Hypothalamus (tissue), 51 donors: ENCODE data around the gene ZNF134.

ENCODE experiments used
- DNase-seq, 51 donors: peaks; one replicate each; lab custom pipeline; 2025; lab: John Stamatoyannopoulos, UW

ZNF134 gene

DNA sequence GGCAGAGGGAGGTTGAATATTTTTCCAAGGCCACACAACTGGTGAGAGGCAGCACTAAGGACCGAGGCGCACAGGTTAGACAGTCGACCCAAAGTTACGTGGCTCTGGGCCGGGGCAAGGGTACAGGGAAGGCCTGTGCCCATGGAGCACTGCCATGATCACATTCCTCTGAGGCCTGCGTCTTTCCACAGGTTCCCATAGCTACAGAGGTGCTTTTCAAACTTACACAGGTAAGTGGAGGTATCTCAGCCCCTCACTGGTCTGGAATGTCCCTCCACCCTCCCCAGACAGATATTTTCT is 19.7 kb downstream of the ZNF134 start:
- DNase-seq, result no peak

DNA sequence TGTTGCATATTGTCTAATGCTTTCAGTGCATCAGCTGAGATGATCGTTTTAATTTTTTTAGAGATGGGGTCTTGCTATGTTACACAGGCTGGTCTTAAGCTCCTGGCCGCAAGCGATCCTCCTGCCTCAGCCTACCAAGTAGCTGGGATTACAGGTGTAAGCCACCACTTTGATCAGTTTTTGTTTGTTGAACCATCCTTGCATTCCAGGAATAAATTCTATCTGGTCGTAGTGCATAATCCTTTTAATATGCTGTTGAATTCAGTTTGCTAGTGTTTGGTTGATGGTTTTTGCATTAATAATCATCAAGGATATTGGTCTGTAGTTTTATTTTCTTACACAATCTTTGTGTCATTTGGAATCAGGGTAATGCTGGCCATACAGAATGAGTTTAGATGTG is 23.3 kb downstream of the ZNF134 start:
- DNase-seq, result no peak

DNA sequence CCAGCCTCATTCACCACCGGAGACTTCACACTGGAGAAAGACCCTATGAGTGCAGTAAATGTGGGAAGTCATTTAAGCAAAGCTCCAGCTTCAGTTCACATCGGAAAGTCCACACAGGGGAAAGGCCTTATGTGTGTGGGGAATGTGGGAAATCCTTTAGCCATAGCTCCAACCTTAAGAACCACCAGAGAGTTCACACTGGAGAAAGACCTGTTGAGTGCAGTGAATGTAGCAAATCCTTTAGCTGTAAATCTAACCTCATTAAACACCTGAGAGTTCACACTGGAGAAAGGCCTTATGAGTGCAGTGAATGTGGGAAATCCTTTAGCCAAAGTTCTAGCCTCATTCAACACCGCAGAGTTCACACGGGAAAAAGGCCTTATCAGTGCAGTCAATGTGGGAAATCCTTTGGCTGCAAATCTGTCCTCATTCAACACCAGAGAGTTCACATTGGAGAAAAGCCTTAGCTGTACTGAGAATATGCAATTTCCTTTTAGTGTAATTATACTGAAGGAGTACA is 27.7 kb downstream of the ZNF134 start:
- no peak for DNase-seq

DNA sequence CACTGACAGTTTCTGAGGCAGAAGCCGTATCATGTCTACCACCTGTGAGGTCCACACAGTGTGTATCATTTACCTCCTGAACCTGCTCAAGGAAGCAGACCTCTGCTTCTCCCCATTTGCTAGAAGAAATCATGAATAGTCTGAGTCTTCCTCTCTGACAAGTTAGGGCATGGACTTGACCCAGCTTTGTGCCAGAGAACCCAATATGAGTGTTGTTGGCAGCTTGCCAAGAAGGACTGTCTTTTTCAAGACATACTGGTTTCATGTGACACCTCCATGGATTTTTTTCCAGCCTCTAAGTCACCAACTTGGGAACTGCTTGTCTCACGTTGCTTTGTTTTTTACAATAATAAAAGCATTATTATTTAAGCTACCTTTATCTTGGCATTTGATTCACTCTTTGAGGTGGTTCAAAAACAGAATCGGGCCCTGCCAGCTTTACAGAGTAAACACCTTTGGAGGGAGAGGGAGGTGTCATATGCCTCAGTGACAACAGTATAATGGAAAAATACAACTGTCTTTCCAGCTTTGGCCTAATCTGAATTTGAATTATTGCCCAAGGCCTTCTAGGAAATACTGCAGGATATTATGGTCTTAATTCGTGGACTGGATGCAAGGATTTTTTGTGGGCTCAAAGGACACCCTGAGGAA is 28.5 kb downstream of the ZNF134 start:
- no peak for DNase-seq

DNA sequence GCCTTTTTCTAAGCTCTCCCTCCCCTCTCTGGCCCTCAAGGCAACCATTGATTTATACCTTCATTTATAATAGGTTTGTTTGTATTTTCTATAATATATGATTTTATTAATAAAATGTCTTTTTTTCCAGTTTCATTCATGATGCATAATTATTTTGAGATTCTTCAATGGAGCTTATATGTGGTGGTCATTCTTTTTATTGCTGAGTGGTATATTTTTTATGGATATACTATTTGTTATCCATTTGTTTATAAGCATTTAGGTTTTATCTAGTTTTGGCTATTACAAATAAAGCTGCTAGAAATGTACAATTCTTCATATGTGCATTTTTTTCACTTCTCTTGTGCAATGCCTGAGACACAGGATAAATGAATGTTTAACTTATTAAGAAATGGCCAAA is 29.7 kb downstream of the ZNF134 start:
- DNase-seq, result no peak

DNA sequence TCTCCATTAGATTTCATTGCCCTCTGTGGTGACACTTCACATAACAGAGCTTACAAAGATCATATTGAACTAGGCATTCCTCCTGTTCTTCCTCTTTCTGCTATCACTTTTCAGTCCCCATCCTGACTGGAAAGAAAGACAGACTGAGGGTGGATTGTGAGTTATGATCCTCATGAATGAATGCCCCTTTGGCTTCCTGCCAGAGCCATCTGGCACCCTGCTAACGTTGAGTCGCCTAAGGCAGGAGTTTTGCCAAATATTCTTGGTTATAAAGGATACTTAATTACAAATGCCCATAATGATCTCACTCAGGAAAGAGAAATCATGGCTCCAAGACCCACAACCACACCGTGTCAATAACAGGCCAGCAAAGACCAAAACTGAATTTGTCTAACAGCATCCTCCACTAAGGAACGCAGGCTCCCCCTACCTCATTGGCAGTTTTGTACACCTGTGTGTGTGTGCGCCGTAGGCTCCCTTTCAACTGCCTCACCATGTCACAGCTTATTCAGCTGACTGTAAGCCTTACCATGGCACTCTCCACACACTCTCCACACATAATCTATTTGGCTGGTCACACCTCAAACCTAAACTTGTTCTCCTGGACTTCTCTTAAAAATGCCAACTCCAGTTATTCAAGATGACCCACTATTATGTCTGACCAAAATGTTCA is 34.4 kb downstream of the ZNF134 start:
- DNase-seq, result peak in 9 of 51 donors; percentile 1 to 26 (median 5)

DNA sequence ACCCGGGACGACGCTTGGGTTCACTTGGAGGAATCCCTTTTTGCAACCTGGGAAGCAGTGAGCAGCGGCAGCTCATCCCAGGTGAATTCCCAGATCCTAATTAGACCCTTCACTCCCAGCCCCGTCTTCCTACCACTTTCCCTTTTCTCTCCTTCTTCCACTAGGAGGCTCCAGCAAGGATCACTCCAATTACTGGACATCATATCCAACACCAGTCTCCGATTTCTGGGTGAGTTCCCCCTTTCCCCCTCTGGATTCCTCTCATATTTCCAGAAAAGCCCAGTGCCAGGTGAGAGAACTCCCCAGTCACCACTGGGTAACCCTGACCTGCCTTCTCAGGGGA is 37.6 kb downstream of the ZNF134 start:
- no peak for DNase-seq

DNA sequence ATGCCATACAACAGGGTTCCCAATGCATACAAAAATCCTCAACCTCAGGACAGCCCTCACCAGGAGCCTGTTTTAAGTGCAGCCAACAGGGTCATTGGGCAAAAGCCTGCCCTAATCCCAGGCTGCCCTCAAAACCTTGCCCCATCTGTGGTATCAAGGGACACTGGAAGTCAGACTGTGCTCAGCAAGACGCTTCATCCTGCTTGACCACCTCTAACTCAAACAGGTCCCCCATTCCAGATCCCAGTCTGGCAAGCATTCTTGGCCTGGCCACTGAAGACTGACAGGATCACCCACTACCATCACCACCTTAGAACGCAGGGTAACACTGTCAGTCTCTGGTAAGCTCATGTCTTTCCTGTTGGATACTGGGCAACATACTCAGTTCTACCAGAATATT is 39.6 kb downstream of the ZNF134 start:
- no peak for DNase-seq

DNA sequence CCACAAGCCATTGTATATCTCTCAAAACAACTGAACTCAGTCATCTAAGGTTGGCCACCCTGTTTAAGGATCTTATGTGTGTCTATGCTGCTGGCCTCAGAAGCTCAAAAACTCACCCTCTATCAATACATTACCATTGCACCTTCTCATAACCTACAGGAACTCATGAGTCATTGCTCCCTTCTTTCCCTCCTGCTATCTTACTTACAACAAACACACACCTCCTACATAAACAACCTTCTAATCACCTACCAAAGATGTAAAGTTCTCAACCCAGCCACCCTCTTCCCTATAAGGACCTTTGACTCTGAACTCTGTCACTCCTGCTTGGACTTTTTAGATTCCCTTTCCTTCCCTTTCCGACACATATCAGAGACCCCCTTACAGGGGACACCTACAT is 41.4 kb downstream of the ZNF134 start:
- DNase-seq, result no peak

DNA sequence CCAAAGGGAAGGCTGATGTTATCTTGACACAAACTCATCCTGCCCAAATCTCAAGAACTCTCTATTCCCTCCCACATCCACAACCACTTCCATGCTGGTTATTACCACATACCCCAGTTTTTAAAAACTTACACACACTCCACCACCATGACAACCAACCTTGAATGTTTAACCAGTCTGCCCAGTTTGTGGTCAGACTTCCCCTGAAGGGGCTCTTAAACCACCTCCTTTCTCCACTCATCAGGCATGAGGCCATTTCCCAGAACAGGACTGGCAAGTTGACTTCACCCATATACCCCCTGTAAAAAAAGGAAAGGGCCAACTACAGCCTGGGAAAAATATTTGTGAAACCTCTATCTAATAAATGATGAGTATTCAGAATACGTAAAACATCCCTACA is 42.3 kb downstream of the ZNF134 start:
- DNase-seq, result no peak

DNA sequence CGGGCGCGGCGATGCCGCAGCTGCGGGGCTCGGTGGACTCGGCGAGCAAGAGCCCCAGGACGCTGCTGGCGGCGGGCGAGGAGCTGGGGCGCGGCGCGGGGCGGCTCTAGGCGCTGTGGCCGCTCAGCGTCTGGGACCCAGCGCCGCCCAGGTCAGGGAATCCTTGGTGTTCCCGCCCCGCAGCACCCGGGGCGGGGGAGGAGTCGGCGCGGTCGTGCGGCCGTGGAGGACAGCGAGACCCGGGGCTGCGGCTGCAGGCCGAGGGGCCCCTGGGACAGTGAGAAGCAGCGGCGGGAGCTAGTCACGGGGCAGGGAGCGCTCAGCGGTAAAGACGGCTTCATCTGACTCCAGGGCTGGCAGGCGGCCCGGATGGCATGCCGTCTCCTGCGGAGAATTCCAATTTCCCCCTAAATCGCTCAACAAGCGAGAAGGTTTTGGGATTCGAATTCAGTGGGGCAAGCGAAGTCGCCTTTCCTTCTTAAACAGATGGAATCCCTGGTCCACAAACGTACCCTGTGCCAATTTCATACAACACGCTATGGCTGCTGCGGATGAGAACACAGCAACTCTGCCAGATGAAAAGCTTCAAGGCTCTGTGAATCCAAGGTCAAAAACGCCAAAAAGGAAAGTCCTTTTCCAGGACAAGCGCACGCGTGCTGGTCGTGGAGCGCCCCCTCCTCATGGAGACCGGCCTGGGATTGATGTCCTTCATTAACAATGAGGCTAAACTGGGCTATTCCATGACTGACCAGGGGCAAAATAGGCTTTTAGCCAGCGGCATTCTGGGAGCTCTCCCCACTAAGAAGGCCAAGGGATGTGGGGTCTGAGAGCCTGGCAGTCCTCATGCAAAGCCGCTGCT is 50.5 kb downstream of the ZNF134 start:
- DNase-seq, result peak in 46 of 51 donors; percentile 0 to 66 (median 31)

DNA sequence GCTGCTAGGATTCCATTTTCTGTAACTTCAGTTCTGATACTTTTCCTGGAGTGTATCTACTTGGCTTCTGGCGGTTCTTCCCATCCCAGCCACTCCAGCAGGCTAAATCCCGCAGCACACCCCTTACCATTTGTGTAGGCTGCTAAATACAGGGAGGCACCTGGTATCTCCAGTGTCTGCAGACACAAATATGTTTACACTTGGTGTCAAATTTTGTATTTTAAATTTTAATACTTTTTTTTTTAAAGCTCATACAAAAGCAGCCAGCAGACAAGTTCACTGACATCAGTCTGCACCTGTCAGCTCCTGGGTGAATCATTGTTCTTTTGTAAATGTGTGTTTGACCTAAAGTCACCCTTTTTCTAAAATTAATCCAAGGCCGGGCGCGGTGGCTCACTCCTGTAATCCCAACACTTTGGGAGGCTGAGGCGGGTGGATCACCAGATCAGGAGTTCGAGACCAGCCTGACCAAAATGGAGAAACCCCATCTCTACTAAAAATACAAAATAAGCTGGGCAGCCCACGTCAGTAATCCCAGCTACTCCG is 51.3 kb downstream of the ZNF134 start:
- no peak for DNase-seq

DNA sequence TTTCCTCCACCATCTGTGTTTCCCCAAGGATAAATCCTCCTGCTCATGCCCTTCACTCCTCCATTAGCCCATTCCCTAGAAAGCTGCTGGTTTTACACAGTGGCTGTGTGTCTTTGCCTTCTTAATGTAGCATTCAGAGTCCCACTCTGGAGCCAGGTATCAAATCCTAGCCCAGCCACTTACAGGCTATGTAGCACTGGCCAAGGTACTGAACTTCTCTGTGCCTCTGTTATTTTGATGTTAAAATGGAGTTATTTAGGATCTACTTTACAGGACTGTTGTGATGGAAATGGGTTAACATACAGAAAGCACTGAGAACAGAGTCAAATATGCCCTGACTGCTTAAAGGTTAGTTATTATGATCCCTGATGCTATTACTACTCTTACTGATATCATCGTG is 53.2 kb downstream of the ZNF134 start:
- no peak for DNase-seq

DNA sequence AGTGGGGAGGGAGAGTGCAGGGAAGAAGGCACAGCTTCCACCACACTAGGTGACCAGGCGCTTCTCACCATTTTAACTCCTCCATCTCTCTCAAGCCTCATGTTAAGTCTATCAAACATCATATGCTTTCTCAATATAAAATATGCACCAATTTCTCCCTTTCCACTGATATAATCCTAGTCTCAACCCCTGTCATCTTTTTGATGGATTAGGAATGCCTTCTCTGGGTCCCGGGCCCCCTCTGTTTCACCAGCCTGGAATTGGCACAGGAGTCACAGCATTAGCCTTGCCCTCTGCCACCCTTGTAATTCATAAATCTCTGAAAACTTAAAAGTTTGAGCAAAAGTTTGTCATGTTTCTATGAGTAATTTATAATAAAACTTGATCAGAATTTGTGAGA is 54.6 kb downstream of the ZNF134 start, which contains the start of gene ZSCAN4:
Gene ZSCAN4, plus strand, starts transcription at position 301 of the 400 bp plus-strand sequence. CDS start 7,211 bp downstream, outside the sequence.
- no peak for DNase-seq

DNA sequence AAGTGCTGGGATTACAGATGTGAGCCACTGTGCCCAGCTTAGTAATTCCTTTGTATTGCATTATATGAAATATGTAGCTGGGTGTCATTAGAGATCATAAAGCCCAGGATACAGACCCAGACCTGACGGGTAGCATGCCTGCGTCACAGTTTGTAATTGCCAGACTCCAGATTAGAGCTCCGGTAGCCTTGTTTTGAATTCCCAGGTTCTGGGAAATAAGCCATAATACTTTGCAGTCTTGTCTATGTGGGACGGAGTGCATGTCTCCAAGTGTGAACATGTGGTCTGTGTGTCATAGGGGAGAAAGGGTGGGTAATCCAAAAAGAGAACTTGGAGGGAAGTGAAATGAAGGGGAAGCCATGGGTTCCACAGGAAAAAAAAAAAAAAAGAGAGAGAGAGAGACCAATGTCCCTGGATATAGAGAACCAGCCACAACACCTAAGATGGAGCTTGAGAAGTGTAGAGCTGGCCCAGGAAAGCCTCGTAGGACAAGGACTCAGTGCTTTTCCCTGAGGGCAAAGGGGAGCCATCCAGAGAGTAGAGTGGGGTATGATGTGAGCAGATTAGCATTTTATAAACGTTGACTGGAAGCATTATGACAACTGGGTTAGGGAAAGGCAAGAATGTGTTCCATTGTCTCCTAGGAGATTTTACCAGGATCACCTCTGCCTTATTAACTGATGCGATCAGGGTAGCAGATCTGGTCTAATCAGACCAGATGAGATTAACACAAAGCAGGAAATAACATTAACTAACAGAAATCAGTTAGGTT is 57.3 kb downstream of the ZNF134 start:
- DNase-seq, result no peak

DNA sequence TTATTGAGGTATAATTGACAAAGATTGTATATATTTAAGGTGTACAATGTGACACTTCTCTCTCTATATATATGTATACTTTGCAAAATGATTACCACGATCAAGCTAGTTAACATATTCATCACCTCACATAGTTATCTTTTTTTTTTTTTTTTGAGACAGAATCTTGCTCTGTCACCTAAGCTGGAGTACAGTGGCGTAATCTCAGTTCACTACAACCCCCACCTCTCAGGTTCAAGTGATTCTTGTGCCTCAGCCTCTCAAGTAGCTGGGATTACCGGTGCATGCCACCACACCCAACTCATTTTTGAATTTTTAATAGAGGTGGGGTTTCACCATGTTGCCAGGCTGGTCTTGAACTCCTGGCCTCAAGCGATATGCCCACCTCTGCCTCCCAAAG is 58.4 kb downstream of the ZNF134 start:
- no peak for DNase-seq
